Ishikawa (cell line): ENCODE measurements around the gene MEGF6.

Experiments
- CREB1 ChIP-seq: IDR thresholded peaks from 2 replicates; pipeline ENCODE4 v1.6.1; 2012; ENCODE audit warnings: low read depth
- EGR1 ChIP-seq: IDR thresholded peaks from 2 replicates; pipeline ENCODE4 v1.6.1; 2012
- TAF1 ChIP-seq: IDR thresholded peaks from 2 replicates; pipeline ENCODE4 v1.6.1; 2012; ENCODE audit warnings: low read depth, mild to moderate bottlenecking
- TCF12 ChIP-seq: IDR thresholded peaks from 2 replicates; pipeline ENCODE4 v1.6.1; 2012; ENCODE audit warnings: low read depth
- YY1 ChIP-seq: IDR thresholded peaks from 2 replicates; pipeline ENCODE4 v1.6.1; 2012; ENCODE audit warnings: low read depth

GRCh38 chr1:3551711-3552110, 59.6 kb downstream of the MEGF6 start:
- TF ChIP-seq EGR1 = no peak
- TF ChIP-seq YY1 = no peak
- no peak for TF ChIP-seq TAF1
- TF ChIP-seq CREB1 = no peak
- no peak for TF ChIP-seq TCF12
